HG02763 (cell line): ENCODE measurements around the gene RIMS4.

Experiments used
- ATAC-seq: cut with Tn5 transposase; IDR thresholded peaks from one replicate; pipeline ENCODE4 v1.9.1; 2021; ENCODE audit warnings: mild to moderate bottlenecking, moderate library complexity; ENCODE audit not compliant: unreplicated experiment

The RIMS4 gene

DNA sequence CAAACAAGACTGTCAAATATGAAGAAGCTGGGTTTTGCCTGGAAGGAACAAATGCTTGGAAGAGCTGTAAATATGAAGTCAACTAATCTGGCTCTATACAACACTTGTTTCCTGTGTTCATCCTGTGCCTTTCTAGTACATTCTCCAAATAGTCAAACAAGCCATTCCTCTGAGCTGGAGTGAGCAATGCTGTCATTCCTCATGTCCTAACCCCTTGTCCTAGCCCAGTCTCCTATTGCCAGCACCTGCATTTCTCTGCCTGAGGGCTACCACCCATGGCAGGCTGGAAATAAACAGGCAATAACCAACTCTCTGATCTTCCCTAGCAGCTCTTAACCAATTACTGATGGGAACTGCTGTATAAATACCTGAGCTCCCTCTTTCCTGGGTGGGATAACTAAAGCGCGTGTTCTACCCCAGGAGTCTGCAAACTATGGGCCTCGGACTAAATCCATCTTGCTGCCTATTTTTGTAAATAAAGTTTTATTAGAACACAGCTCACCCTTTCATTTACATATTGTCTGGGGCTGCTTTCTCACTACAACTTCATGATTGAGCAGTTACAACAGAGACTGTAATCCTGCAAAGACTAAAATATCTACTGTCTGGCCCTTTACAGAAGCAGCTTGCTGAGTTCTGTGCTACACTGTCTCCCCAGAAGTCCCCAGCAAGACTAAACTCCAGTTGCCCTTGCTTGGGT, 13.4 kb downstream of the RIMS4 start:
- ATAC-seq: no peak

DNA sequence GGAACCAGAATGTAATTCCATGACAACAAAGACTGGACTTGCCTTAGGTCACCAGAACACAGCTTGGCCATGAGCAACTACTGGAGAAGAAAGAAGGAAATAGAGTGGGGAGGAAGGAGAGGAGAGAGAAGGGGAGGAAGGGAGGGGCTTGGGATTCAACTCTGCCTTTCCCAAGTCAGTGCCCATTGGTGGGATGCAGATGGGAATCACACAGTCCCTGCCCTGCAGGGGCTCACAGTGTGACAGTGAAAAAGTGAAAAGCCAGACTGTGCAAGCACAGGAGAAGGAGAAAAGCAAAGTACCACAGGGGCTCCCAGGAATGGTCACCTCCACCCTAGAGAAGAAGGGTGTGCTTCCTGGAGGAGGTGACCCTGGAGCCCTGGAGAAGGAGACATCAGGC, 14.0 kb downstream of the RIMS4 start:
- no peak for ATAC-seq

DNA sequence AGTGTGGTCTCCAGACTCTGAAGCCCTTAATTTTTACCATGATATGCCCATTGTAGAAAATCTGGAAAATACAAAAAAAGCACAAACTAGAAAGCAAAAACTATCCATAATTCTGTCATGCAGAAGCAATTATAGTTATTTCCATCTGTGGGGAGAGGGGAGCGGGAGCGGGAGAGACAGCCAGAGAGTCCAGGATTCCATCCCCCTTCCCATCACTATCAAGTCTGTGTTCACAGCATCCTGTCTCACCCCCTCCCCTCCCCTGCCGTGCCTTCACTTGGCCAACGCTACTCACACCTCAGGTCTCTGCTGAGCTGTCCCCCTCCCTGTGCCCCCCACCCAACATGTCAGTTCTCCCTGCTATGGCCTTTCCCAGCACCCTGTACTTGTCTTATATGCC, 14.5 kb downstream of the RIMS4 start:
- no peak for ATAC-seq

DNA sequence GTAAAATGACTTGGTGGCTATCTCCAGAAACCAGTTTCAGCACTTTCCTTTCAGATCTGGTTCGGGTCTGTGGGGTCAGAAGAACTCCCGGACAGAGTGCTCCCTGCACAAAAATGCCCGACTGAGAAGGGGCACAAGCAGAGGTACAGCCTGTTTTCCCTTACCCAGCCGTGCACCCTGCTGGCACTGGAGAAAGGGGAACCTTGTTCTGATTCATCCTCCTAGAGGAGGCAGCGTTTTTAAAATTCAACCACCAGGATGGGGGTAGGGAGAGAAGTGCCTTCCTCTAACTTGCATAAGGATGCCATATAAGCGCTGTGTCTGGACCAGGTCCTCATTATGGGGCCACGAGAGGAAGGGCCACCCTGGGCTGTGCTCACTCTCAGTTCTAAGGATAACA, 17.6 kb downstream of the RIMS4 start:
- no peak for ATAC-seq

DNA sequence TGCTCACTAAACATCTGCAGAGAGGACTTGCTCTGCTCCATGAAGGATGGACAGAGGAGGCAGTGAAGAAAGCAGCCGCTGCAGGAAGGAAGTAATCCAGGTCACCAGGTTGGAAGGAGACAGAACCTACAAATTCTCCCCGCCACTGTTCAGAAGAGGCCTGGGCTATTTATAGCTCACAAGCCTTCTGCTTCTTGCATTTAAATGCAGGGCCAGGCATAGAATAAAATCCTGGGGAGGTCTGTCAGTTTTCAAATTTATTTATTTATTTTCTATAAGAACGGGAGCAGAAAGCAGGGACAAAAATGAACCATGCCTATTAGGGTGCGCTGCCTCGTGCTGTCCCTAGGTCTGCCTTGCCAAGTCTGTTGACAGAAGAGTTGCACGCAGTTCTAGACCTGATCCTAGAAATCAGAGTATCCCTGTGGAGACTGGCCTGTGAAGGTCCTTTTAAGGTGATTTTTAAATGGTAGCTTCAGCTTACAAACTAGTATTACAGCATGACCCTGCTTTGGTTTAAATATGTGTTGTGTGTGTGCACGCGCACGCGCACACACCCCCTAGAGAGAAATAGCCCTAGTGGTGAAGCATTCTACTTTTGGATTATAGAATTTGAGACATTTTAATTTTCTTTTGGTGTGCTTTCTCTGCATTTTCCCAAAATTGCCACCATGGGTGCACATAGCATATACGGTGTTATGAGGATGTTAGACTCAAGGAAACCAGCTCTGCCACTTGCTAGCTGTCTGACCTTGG, 19.5 kb downstream of the RIMS4 start:
- no peak for ATAC-seq

DNA sequence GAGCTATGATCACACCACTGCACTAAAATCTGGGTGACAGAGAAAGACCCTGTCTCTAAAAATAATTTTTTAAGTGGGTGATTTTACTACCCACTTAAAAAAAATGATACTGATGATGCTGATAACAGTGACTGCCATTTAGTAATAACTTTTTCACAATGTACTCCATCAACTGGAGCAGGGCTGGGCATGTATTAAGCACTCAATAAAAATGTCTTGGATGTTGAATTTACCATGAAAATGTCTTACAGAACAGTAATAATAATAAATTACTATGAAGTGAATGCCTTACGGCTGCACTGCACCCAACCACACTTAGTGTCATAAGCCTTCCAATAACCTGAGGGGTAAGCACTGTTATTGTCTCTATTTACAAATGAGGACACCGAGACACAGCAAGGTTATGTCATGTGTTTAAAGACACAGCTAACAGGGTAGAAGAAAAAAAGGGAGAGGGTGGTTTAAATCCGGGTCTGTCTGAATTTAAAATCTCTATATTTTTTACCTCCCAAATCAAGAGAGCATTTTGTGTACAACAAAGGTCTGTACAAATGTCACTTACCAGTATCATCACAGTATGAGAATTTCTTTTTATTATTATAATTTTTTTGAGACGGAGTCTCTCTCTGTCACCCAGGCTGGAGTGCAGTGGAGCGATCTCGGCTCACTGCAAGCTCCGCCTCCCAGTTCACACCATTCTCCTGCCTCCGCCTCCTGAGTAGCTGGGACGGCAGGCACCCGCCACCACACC, 21.5 kb downstream of the RIMS4 start:
- ATAC-seq: no peak

DNA sequence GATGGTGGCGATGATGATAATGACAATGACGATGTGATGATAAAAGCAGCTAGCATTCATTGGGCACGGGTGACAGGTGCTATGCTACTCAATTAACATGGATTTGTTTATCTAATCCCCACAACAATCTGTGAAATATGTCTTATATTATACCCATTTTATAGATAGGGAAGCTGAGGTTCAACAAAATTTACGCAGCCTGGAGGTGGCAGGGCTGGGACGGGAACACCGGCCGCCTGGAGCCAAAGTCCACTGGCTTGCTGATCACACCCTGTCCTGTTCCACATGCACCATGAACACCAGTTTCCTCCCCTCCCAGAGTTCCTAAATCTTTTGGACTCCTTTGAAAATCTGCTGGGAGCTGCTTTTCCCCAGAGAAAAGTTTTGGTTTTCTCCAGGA, 23.0 kb downstream of the RIMS4 start:
- no peak for ATAC-seq

DNA sequence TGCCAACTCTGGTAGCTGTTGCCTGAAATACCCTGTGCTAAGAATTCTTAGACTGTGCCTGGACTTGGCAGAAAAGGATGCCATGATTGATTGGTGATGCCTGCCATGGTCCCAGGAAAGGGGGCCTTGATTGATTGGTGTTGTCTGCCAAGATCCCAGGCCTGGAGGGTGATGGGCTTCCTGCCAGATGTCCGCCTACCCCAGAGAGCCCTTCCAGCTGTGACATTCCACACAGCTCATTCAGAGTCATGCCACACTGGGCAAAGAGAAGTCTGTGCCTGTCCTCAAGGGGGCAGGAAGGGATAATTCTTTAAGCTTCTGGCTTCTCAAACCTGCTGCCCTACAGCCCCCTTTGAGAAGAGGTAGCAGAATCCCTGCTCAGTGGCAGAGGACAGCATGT, 24.6 kb downstream of the RIMS4 start:
- no peak for ATAC-seq

DNA sequence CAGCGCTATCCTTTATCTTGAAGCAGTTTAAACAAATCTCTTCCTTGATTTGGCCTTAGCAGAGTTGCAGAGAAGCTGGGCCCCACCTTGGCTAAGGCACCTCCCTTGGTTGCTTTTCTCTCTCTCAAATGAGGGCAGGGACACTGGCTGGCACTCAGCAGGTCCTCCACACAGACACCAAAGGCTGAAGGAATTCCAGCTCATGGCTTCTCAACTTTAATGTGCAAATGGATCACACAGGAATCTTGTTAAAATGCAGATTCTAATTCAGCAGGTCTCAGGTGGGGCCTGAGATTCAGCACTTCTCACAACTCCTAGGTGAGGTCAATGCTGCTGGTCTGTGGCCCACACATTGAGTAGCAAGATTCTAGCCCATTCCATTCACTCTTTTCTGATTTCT, 25.7 kb downstream of the RIMS4 start:
- no peak for ATAC-seq

DNA sequence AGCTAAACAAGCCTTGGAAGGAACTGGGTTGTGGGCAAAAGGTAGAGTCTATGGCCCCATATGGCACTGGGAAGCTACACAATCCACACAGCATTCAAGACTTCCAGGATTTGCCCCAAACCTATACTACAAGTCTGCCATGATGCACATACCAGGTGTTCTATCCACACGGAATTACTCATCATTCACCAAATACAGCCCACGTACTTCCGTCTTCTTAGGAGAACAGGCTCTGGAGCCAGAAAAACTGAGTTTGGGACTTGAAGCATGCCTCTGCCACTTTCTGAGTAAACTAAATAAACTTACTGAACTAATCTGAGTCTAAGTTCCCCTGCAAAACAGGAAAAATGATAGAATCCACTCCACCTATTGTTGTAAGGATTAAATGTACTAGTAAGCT, 28.6 kb downstream of the RIMS4 start:
- ATAC-seq: no peak

DNA sequence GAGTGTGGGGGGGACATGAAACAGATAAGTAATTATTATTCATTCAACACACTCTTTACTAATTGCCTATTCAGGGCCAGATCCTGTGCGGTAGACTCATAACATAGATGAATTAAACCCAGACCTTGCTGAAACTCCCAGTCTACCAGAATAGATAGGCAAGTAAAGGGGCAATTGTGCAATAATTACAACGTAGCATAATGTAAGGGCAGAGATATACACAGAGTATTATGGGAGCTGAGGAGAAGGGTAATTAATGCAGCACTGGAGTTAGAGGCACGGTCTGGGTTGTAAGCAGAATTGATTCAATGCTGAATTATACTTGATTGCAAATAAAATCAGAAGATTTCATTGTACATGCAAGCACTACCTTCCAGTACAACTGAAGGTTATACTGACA, 29.2 kb downstream of the RIMS4 start:
- ATAC-seq: no peak

DNA sequence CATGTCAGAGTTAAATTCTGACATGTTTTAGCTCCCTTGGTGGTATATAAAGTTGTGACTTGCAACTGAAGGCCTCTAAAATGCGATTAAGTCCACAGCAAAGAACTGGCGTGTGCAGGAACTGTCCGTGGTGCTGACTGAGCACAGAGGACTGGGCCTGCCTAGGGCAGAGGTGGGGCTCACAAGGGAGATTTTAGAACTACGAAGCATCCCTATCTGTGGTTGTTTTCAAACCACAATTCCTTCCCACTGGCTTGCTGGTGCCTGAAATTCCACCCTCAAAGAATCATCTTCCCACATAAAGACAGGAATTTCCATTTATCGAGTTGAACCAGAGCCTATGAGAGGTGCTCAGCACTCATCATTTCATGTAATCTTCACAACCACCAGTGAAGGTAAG, 30.1 kb downstream of the RIMS4 start:
- ATAC-seq: no peak

DNA sequence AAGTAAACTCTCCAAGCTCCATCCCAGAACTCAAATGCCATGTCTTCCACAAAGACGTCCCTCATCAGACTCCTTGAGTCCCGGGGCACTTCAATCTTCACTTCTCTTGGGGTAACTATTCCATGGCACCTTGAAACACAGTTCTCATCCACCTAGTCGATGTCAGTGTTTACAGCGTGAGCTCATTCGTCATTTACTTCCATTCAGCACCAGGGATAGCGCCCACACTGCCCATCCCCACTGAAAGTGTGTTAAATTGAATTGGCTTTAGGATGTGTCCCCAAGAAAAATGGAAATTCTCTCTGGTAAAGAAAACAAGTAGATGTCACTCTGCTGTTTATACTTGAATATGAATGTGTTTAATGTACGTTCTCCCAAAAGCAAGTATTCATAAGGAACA, 33.4 kb downstream of the RIMS4 start:
- ATAC-seq: no peak

DNA sequence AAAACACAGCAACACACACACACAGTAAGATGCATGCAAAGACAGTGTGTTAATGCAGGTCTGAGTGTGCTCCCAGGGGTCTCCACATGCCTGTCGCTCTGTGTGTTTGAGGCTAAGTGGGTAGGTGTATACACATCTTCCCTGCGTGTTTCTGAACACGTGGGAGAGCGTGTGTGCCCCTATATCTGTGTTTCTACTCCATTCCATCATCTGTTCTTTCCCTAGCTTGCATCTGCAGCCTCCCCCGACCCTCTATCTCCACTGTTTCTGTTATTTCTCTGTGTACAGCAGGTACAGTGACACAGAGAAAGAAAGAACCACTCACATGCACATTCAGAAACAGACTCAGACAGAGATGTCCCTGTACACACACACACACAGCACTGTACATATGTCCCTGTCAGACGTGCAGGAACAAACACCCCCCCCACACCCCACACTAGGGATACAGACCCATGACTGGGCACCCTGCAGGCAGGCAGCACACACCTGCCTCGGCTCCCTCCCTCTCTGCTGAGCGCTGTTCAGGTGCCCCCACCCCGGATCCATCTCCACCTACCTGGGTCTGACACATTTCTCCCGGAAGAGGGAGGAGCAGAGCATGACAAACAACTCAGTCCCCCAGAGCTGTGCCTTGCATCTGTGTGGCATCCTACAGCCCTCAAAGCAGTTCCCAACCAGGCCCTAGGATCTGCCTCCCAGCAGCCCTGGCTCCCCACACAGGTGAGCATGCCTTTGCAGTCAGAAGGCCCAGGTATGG, 37.1 kb downstream of the RIMS4 start:
- ATAC-seq: no peak

DNA sequence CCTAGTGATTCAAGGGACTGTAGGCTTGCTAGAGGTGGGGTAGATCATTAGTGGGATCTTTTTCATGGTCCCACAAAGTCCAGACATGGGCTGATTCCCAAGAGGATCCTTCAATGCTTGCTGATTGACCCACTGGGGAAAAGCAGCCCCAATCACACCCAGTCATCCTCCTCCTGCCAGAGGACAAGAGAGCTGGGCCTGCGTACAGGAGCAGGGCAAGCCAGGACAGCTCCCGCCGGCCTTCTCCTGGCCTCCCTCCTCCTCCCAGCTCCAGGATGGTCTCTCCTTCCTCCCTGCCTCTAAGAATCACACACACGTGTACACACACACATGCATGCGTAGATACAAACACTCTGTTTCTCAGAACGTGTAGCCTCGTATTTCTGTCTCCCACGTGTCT, 37.7 kb downstream of the RIMS4 start:
- ATAC-seq: no peak

DNA sequence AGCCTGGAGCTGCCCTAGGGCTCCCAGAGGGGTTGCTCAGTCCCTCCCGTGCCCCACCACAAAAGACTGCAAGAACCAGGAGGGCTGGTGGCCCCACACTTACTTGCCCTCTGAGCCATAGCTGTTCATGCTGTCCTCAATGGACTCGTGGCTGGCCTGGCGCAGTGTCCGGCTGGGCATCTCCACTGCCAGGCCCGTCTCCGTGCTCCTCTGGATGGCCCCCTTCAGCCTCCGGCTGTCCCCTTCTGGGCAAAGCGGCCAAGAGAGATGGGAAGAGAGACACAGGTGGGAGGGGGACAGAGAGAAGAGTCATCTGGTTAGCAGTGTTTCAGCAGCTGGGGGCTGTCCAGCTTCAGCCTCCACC, 39.2 kb downstream of the RIMS4 start:
- no peak for ATAC-seq

DNA sequence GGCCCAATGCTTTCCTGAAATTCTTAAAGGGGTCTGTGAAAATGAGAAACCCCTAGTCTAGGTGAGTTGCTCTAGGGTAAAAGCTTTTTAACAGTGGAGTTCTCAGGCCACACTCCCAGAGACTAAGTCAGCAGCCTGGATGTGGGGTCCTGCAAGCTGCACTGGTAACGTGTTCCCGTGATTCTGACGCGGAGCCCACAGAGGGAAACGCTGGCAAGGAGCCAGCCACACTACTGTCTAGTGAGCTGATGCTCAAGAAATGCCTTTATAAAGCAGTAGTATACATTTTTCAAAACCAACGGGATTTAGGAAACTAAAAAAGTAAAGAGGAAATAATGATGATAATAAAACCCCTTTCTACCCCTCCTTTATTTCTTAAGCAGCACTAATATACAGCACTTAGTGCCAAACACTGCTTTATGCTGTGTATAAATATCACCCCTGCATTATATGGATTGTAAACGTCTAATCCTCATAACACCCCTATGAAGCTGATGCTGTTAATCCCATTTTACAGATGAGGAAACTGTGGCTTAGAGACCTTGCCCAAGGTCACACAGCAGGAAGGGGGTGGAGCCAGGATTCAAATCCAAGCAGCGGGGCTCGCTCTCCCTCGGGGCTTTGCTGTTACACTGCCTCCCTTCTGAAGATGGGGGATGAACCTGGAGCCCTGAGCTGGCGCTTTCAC, 39.7 kb downstream of the RIMS4 start:
- ATAC-seq: no peak

DNA sequence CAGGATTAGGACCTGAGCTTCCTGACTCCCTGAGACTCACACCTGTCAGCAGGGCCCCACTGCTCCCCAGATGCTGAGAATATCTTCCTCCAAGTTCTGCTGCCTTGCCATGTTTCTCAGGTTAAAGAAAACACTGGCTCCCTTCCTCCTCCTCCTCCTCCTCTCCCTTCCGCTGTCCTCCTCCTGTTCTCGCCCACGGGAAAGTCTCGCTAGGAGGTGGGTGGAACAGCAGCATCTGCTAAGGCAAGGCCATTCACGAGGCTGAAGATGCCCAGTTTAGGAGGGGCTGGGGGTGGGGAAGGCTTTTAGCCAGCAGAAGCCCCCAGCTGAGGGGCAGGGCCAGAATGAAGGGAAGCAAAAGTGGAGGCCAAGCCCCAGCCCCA, 40.9 kb downstream of the RIMS4 start:
- no peak for ATAC-seq

DNA sequence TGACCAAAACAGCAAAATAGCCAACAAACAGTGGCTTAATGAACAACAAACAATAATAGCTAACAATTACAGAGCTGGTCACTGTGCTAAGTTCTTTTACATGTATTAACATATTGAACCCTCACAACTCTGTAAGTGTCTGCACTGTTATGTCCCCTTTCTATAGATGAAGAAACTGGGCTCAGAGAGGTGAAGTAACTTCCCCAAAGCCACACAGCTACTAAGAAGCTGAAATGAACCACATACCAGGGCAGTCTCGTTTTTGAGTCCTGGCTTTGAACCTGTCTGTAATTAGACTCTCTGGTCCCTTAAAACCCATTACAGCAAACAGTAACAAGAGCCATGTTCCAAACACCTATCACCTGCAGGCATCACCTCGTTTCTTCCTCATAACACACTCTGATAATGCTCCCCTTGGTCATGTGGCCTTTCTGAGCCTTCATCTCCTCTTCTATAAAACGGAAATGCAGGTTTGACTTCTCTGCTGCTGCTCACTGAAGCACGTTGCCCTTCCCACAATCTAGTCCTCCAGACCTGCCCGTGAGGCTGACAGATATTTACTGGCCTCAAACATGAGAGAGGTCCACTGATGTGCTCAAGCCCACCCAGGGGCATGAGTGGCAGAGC, 41.4 kb downstream of the RIMS4 start:
- ATAC-seq: no peak

DNA sequence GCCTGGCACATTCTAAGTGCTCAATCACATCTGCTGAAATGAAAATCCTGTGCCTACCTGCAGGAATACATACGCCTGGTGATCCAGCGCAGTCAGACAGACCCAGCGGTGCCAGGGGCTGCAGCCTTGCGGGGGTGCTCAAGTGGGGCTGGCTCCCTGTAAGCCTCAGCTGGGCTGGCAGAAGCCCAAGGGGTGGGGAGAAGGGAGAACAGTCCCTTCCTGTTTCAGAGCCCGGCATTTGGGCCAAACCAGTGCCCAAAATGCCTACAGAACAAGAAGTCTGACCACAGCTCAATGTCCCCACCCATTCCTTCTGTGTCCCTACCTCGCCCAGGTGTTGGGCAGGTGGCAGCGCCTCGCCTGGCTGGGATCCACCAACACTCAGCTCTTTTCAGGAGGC, 42.1 kb downstream of the RIMS4 start:
- no peak for ATAC-seq
